ENCODE measurements around the gene MAGI2.

DNA sequence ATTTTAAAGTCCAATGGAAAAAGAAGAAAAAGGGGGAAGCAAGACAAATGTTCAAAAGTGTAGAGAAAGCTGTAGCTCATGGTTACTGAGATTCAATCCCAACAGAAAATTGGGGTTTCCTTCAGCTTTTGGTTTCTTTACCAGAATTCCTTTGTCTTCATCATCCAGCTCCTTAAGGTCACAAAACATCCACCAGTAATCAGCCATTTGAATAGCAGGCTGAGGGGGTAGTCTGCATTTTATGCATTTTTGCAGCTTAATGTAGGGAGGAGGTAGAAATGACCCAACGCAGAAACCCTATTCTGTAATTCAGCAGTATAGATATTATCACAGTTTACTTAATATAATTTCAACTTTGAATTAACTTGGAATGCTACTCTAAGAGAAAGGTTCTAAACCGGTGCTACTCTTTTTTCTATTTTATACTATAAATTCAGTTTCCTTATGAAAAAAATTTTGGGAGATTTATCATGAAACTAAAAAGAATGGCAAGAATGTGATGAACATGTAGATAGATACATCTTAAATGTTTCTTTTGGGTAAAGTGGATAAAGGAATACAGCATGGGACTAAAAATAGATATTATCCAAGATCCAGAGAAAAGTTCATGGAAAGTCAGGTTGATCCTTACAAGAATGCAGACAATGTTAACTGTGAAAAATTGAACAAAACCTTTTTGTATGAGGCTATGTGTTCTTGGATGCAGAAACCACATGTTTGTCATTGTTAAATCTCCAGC lies 1058.0 kb downstream of the MAGI2 start:
- TF ChIP-seq POLR2A (IDR thresholded peaks at IDR 0.05; ENCODE audit: low read length) (no peak), GATA1 (IDR thresholded peaks at IDR 0.05; ENCODE audit: low read depth, low read length) (no peak)
